COLO668 (cell line): ENCODE results near the gene PMIS2.

Source experiments
- DNase-seq: peaks from one replicate; lab custom pipeline; 2025; ENCODE audit not compliant: unreplicated experiment; lab: John Stamatoyannopoulos, UW

PMIS2 gene

DNA sequence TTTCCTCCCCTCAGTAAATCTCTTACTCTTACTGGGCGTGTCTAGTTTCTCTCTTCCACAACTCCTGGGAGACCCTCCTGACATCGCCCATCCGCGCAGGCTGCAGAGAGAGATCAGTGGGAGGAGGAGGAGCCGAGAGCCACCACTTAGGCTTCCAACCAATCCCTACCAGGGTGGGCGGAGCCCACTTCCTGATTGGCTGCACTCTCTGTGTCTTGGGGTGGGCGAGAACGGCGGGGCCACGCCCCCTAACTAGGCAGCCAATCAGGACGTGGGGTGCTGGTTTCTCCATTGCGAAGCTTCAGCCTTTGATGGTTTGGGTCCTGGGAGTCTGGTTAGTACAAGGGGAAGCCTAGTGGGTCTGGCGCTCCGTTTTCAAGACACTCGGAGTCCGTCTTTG is at the start of gene PMIS2:
Gene PMIS2, plus strand, starts transcription at position 326 of the 400 bp plus-strand sequence. CDS start 87 bp downstream, outside the sequence.
- no peak for DNase-seq

DNA sequence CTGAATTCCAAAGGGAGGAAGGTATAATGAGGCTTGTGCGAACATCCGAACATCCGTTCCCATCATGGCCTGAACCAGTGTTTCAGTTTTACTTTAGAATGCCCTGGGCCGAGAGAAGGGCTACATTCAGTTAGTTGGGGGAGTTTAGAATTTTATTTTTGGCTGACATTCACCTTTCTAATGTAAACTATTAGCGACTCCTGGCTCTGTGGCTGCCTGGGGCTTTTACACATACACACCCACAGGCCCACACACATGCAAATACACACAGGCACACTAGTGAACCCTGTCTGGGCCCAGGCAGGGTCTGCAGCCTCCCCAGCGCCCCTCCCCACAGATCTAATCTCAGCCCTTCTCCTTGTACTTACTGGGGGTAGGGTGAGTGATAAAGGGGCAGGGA is 46.7 kb upstream of the PMIS2 start:
- no peak for DNase-seq

DNA sequence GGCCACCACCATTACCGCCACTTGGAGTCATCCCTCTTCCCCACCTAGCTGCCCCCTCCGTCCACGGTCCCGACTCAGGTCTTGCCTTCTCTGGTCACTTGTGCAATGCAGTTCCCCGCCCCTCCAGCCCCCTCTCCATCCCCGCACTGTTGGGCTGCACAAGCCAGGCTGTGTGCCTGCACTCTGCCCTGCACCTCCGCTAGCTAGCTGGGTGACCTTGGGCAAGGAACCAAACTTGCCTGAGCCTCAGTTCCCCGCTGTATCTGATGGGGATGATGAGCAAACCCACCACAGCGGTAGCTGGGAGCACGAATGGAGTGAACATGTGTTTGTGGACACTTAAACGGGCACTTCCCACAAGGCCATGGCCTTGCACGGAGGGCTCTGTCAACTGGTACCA is 46.1 kb upstream of the PMIS2 start:
- no peak for DNase-seq

DNA sequence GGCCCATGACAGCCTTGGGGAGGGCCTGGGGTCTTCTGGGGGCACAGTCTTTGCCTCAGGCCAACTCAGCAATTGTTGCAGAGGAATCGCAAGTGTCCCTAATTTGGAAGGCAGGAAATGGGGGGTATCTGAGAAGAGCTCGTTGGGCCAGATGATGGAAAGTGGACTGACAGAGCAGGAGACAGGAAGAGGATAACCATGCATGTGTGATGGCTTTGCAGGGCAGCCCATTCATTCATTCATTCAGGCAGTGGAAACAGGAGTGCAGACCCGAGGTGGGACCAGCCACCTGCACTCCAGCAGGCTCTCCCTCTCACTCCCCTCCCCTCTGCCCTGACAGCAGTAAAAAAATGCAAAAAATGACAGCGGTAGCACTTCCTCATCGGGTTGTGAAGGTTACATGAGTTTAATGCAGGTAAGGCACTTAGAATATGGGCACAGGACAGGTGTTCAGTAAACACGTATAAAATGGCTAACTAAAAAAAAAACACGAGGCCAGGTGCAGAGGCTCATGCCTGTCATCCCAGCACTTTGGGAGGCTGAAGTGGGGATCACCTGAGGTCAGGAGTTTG is 45.5 kb upstream of the PMIS2 start:
- DNase-seq: no peak

DNA sequence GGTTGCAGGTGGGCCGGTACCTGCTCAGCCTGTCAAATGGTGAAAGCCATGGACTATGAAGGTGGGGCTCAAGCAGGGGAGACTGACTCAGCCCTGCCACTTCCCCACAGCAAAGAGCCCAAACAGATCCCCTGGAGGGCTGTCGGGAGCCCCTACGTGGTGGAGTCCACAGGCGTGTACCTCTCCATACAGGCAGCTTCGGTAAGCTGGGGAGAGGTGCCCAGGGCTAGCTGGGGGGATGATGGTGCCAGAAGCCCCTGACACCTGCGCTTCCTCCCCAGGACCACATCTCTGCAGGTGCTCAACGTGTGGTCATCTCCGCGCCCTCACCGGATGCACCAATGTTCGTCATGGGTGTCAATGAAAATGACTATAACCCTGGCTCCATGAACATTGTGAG is 43.8 kb upstream of the PMIS2 start:
- DNase-seq: no peak

DNA sequence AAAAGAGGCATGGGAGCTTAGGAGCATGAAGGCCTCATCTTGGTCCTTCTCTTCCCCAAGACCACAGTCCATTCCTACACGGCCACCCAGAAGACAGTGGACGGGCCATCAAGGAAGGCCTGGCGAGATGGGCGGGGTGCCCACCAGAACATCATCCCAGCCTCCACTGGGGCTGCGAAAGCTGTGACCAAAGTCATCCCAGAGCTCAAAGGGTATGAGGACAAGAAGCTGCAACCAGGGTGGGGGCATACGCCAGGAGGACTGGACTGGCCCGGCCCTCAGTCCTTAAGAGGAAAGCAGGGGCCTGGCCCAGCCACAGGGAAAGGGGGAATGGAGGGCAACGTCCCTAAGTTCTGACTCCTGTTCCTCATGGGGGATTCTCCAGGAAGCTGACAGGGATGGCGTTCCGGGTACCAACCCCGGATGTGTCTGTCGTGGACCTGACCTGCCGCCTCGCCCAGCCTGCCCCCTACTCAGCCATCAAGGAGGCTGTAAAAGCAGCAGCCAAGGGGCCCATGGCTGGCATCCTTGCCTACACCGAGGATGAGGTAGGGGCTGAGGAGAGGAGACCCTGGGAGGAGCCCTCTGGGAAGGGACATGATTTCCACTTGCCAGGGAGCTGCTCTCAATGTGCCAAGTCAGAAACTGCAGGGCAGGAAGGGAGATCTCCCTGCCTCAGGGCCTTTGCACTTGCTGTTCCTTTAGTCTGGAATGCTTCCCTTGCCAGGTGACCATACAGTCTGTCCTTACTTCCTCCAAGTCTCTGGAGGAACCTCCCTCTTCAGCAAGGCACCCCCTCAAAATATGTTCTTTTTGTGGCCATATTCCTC is 42.5 kb upstream of the PMIS2 start:
- no peak for DNase-seq

DNA sequence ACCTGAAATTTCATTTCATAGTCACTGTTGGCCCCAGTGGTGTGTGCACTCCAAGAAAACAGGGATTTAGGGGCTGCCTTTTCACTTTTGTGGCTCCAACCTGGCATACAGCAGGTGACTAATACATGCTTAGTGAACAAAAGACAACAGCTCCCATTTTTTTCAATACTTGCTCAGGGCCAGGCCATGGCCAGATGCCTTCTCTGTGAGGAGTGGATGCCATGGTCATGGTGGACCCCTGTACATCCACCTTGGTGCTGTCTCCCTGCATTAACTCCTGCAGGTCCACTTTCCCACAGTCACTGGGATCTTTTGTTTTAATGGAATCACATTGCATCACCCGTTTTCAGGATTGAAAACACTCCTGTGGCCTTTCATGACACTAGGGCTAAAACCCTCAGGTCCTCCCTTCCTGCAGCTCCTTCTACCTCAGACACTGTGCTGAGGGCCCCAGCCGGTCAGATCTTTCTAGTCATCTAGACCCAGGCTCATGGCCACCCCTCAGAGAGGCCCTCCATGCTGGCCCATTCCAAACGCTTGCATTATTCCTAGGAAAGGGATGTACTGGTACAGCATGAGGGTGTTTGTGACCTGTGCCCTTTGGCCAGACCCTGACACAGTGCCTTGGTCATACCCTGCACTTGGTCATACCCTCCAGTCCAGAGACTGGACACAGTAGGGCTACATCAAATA is 41.7 kb upstream of the PMIS2 start:
- no peak for DNase-seq

DNA sequence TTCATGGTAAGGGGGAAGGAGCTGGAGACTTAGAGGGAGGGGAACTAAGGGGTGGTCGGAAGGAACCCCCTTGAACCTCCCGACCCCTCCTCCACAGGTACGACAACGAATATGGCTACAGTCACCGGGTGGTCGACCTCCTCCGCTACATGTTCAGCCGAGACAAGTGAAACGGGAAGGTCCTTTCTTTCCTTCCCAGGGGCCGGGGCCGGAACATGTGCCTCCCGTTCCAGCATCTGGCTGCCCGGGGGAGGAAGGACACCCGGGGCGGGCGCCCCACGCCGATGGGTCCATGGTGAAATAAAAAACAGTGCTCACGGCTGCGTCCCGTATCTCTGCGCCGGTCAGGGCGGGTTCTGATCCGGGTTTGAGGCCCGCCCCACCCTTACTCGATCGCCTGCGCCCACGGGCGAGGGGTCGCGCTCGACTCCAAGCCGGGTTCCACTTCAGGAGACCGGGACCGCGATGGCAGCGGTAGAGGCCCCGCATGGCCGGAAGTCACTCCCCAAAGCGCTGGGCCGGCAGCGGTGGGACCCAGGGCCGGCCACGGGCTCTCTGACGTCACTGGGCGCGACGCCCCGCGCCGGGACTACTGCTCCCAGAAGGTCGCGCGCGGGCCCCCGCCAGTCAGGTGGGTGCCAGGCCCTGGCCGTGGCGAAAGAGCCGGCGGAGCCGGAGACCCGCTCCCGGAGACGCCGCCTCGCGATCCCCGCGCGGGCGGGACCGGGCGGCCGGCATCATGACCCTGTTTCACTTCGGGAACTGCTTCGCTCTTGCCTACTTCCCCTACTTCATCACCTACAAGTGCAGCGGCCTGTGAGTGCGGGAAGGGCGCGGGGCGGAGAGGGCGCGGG is 40.7 kb upstream of the PMIS2 start, which contains the start of gene TMEM147:
Gene TMEM147, plus strand, starts transcription at position 626 of the 854 bp plus-strand sequence. Its CDS starts 114 bp downstream, at position 740.
- DNase-seq: peak; percentile 95

DNA sequence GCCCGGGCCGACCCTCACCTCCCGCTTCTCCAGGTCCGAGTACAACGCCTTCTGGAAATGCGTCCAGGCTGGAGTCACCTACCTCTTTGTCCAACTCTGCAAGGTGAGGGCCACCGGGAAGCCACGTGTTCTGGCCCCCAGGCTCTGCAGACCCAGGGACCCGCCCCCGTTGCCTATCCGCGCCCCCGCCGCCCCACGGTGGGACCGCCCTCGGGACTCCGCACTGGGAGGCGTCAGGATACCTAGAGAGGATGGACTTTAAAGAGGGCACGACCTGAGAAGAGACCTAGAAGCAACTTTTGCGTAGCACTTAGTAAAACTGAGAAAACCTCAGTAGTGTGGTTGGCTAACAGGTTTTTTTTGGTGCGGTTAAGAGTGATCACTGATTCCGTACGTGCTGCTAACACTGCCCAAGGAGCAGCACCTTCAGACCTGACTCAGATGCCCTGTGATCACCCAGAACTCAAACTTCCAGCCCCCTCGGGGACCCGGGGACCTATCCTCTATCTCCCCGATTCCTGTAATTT is 40.1 kb upstream of the PMIS2 start:
- peak; percentile 45 for DNase-seq

DNA sequence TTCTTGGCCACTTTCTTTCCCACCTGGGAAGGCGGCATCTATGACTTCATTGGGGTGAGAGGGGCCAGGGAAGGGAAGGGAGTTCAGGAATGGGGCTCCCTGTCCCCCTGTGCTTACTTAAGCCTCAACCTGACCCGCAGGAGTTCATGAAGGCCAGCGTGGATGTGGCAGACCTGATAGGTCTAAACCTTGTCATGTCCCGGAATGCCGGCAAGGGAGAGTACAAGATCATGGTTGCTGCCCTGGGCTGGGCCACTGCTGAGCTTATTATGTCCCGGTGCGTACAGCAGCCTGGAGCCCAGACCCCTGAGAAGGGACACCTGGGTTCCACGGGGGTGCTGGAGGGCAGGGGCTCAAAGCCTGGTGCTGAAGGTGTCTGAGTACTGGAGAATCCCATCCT is 39.4 kb upstream of the PMIS2 start:
- no peak for DNase-seq

DNA sequence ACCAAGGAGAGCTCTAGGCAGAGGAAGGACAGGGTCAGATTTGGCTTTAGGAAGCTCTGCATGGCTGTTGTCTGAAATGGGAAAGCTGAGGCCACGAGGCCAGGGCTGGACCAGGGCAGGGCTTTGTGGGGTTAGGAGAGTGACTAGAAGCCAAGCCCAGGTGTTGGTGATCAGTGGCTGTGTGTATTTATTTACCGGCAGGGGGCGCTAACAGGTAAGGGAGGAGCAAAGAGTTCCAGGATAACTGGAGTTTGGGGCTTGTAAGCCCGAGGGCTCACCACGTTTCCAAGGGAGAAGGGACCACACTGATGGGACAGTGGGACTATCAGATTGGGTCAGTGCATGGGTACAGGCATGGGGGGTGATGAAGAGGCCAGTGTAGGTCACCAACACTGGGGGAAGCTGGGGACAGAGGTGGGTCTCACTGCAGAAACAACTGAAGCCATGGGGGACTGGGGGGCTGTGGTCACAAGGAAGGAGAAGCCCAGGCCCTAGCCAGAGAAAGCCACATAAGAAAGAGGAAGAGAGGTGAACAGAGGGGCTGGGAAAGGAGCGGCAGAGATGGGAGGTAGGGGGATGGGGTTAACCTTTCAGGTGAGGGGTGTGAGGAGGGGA is 36.7 kb upstream of the PMIS2 start:
- peak; percentile 53 for DNase-seq

DNA sequence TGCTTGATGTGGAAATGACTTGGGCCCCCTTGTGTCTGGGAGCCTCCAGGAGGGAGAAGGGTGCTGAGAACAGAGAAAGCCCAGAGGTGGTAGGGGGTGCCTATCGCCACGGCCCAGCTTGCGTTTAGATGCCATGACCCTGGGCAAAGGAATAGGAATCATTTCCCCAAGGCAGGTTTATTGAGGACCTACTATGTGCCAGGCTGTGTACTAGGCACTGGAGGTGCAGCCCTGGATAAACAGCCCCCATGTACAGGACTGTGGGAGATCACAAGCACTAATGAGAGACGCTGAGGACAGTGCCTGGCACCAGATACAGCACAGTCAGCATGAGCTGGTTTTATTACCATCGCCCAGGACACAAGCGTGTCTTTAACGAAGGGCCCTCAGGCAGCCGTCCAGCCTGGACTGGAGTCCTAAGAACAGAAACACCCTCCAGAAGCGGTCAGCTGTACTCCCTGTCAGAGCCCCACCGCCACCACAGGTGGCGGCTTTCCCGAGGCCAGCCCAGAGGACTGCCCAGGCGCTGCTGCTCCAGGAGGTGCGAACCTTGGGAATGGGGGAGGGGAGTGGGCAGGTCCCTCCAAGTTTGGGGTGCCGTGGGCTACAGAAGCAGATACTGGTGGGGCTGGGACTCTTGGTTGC is 36.0 kb upstream of the PMIS2 start:
- no peak for DNase-seq

DNA sequence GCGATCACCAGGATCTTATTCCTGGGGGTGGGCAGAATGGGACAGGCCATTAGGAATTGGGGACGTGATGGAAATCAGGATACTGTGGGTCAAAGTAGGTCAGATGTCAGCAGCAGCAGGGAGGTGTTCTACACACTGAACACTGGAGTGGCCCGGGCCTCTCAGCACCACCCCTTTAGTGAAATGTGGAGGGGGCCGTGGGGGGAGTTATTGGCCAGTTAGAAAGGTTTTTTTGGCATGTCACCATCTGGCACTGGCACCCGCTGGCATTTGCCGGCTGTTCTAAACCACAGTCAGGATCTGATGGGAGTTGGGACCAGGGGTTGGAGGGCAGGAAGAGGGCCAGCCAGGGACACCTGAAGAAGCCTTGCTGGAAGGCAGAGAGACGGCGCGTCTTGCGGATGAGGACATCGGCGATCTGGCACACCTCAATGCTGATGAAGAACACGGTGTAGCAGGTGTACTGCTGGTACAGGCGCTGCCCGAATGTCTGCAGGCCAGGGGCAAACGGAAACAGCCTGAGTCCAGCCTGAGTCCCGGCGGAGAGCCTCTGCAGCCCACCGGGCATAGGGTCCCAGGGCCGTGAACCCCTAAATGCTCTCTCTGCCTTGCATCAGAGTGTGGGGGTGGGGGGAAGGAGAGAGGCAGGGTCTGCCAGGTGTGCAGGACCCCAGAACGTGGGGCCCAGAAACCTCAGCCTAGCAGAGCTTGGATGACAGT is 34.7 kb upstream of the PMIS2 start:
- DNase-seq: no peak

DNA sequence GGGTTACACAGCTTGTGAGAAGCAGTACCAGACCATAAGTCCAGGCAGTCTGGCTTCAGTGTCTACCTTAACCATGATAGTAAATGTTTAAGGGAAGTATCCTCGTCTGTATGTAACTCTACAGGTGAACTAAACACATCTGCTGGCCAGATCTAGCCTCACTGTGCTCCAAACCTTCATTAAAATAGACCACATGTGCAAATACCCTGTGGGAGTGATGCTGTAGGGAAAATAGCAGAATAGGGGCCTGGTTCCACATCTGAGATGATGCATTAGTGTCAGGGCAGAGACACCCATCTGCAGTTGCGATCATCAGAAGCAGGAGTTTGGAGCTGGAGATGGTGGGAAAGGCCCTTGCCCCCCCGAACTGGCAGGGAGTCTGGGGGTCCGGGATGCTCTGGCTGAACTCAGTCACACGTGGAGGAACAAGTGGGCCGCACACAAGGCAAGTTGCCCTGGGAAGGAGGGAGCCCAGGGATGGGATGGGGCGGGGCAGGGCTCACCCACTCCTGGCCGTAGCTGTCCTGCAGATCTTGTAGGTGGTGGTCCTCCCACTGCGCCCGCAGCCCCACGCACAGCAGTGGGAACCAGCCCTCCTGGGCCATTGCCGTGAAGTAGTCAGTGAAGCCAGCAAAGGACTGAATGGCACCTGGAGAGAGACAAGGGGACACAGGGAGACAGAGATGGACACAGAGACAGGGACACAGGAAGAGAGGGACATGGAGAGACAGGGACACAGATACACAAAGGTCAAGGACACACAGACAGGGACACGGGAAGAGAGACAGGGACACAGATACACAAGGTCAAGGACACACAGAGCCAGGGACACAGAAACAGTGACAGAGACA is 33.2 kb upstream of the PMIS2 start:
- no peak for DNase-seq

DNA sequence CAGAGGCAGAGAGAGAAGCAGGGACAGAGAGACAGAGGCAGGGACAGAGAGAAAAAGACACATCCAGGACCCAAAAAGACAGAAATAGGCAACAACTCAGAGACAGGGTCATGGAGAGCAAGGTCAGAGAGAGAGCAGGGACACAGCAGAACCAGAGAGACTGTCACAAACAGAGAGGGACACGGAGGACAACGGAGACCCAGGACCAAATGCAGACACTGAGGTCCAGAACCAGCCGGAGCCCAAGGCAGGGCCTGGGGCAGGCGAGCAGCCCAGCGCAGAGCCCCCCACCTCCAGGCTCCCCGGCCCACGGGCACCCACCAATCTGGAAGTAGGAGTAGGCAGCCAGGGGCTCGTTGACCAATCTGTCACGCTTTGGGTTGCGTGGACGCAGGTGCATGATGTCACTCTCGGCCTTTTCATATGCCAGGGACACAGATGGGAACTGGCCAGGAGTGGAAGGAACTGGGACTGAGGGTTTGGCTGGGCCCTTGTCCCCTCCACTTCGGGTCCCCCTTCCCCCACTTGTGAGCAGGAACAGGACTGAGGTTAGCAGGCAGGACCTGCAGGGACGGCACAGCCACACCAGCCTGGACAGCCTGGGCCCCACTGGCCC is 32.5 kb upstream of the PMIS2 start:
- no peak for DNase-seq

DNA sequence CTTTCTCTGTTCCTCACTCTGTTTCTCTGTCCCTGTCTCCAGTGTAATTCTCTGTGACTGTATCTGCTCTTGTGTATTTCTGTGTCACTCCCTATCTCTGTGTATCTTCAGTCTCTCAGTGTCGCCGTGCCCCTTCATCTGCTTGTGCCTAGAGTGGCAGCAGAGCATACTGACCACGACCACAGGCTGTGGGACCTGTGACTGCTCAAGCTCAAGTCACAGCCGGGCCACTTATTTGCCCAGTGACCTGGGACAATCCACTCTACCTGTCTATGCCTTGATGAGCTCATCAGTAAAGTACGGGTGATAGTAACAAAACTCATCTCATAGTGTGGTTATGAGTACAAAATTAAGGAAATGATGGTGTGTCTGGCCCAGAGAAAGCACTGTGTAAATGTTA is 31.9 kb upstream of the PMIS2 start:
- DNase-seq: no peak

DNA sequence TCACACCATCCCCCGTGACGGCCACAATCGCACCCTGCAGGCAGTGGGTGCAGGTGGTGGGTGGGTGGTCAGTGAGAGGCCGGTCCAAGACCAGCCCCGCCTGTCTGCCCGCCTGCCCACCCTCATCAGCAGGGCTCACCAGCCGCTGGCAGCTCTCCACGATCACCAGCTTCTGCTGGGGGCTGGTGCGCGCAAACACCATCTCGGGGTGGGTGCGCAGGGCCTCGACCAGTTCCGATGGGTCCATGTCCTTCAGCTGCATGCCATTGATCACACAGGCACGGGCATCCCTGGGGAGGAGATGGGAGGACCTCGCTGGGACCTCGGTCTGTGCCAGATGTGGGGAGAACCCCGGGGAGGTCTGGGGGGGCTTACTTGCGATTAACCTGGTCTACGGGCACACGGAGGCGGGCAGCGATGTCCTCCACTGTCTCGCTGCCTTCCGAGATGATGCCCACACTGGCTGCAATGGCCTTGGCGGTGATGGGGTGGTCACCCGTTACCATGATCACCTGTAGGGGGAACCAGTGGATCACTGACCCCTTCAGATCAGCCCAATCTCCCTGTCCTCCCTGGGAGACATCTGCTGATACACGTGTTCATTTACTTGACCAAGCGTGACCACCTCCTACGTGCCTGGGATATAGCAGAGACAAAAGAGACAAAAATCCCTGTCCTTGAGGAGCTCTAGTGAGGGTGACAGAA is 30.5 kb upstream of the PMIS2 start:
- DNase-seq: peak; percentile 23
